ENCODE results near the gene SLC30A10.

GRCh38 chr1:219959540-219960203 lies 31.3 kb upstream of the SLC30A10 start:
- no peak for TF ChIP-seq CTCF (conservative IDR thresholded peaks at IDR 0.05 in 1 of 2, IDR thresholded peaks at IDR 0.05 in 1 of 2; ENCODE audit: extremely low read depth in 1 of 2, insufficient read depth in 1 of 2, low read depth in 1 of 2, low read length in 2 of 2)
- TF ChIP-seq EZH2 (IDR thresholded peaks at IDR 0.05; ENCODE audit: borderline replicate concordance, low read length), result no peak
